ENCODE results near the gene PRIMPOL.
"Not testable (repeated sequence)": the region's sequence is repeated elsewhere in the genome, so short reads cannot be mapped to it uniquely, and the experiment has no call there.

The PRIMPOL gene

DNA sequence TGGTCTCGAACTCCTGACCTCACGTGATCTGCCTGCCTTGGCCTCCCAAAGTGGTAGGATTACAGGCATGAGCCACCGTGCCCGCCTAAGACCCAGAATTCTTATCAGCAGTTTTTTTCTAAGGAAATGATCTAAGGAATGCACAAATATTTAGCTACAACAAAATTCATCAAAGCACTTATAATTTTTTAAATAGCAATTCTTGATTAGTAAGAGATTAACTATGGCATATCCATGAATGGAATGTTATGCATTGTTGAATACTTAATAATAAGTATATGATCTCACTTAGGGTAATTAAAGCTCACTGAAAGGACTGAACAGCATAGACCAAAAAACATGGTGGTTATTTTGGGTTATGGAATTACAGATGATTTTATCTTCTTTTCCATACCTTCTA, 66.0 kb downstream of the PRIMPOL start:
- DNase-seq: no peak

GRCh38 chr4:184719407-184719806, 69.9 kb downstream of the PRIMPOL start:
- DNase-seq: no peak

DNA sequence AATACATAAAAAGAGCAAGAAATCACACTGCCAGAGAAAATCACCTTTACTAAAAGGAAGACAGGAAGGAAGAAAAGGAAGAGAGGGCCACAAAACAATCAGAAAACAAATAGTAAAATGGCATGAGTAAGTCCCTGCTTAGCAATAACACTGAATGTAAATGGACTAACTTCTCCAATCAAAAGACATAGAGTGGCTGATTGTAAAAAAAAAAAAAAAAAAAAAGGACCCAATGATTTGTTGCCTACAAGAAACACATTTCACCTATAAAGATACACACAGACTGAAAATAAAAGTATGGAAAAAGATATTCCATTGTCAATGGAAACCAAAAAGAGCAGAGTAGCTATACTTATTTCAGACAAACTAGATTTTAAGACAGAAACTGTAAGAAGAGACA, 71.7 kb downstream of the PRIMPOL start:
- no peak for DNase-seq

- DNase-seq: no peak
Measured at GRCh38 chr4:184722798-184723197, 73.3 kb downstream of the PRIMPOL start.

GRCh38 chr4:184727430-184727829, 77.9 kb downstream of the PRIMPOL start:
- no peak for DNase-seq

GRCh38 chr4:184728858-184729257, 79.3 kb downstream of the PRIMPOL start:
- no peak for DNase-seq

DNA sequence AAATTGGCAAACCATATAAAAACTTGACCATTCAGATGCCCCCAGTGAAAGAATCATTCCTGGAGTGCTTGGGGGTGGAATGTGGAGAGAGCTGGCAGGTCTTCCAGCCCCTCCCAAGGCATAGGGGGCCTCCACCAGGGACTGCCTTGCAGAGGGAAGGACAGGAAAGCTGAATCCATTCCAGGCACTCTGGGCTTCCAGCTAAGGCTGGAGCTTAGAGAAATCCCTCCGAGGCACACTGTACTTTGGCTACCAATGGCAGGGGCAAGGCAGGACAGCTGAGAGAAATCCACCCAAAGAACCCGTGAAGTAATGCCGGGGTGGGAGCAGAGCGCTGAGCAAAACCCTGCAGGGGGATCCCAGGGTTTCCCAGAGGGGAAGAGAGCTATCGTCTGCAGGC, 80.4 kb downstream of the PRIMPOL start:
- no peak for DNase-seq

GRCh38 chr4:184731056-184731455, 81.5 kb downstream of the PRIMPOL start:
- DNase-seq: no peak

GRCh38 chr4:184732126-184732525, 82.6 kb downstream of the PRIMPOL start:
- no peak for DNase-seq

DNA sequence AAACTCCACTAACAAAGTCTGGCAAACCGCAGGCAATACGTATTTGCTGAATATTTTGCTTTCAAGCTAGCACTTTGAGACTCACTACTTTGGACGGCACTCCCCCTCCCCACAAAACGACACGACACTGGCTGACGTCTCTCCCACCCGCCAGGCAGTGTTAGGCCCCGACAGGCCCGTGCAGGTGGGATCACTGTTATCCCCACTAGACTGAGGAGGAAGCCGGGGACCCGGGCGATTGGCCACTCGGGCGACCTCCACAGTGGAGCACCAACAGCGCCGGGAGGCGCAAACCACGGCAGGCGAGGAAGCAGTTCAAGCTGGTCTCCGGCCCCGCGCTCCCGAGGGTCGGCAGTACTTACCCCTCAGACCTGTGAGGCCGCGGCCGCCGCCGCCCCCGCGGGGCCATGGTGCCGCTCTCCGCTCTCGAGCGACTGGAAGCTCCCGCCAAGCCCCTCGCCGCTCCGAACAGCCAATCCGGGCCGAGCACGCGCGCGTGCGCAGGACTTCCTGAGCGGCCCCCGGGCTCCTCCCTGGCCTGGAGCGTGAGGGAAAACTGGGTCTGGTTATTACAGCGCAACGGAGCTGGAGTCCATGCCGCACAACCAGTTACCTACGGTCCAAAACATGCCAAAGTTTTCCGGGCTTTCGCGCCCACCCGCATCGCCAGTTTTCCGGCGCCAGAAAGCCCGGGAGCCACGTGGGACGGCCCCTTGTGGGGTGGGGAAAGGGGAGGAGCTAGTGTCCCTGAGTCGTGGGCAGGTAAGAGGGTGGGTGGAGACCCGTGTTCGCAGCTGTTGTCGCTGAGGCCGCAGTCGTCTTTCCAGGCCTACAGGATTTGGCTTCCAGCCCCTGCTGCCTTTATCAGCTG, 84.4 kb downstream of the PRIMPOL start, which contains the start of gene CENPU:
Gene CENPU, minus strand, starts transcription at position 443 of the 871 bp plus-strand sequence. Its CDS starts 34 bp downstream, at position 409.
- DNase-seq: peak; percentile 99

DNA sequence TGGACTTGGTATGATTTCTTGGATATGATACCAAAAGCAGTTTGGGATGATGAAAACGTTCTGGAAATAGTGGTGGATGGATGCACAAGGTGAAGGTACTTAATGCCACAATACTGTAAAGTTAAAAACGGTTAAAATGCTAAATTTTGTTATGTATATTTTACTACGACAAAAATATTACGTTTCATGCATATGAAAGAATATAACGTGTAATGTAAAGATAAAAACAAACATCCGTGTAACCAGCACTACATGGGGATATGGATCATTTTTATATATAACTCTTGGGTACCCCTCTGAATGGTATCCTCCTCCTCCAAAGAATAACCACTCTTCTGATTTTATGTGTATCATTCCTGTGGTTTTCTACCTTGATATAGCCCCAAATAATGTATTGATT, 85.2 kb downstream of the PRIMPOL start:
- no peak for DNase-seq

DNA sequence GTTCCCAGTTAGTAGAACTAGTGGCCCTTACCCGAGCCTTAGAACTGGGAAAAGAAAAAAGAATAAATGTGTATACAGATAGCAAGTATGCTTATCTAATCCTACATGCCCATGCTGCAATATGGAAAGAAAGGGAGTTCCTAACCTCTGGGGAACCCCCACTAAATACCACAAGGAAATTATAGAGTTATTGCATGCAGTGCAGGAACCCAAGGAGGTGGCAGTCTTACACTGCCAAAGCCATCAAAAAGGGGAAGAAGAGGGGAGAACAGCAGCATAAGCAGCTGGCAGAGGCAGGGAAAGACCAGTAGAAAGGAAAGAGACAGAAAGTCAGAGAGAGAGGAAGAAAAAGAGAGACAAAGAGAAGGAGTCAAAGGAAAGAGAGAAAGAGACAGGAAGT, 90.0 kb downstream of the PRIMPOL start:
- not testable (repeated sequence) for DNase-seq

DNA sequence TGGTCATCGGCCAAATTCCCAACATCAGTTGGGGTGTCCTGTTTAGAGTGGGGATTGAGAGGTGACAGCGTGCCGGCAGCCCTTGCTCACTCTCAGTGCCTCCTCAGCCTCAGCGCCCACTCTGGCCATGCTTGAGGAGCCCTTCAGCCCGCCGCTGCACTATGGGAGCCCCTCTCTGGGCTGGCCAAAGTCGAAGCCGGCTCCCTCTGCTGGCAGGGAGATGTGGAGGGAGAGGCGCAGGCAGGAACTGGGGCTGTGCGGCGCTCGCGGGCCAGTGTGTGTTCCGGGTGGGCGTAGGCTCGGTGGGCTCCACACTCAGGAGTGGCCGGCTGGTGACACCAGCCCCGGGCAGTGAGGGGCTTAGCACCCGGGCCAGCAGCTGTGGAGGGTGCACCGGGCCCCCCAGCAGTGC, 91.4 kb downstream of the PRIMPOL start:
- DNase-seq: no peak

DNA sequence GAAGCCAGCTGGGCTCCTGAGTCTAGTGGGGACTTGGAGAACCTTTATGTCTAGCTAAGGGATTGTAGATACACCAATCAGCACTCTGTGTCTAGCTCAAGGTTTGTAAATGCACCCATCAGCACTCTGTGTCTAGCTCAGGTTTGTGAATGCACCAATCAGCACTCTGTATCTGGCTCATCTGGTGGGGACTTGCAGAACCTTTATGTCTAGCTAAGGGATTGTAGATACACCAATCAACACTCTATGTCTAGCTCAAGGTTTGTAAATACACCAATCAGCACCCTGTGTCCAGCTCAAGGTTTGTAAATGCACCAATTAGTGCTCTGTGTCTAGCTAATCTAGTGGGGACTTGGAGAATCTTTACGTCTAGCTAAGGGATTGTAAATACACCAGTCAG, 92.1 kb downstream of the PRIMPOL start:
- not testable (repeated sequence) for DNase-seq

DNA sequence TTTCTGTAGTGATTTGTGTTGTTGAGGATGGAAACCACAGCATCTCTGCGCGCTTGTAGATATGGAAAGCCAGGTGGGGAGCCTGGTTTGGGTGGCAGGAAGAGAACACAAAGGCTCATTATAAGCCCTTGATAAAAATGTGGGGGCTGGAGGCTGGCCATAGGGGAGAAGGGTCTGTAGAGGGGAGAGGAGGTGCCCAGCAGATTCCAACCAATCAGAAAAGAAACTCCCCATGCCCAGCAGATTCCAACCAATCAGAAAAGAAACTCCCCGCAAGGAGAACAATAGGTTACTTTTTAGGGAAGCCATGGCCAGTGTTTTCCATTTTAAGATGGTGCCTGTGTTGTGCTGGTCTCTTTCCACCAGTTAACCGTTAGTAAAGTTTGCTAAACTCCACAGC, 94.1 kb downstream of the PRIMPOL start:
- DNase-seq: no peak

DNA sequence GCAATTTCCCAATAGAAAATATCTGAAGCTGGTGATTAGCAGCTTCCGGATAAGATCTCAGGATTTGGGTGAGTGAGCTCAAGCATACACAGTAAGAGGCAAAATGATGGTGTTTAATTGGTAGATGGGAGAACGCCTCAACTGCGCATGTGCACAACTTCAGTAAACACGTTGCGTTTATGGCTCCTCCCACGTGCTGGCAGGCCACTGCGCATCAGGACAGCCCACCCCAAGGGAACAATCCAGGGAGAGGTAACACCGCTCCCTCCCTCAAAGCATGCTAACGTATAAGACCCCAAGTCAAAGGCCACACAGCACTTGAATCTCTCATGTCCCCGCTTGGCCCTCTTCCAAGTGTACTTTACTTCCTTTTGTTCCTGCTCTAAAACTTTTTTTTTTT, 94.7 kb downstream of the PRIMPOL start:
- DNase-seq: no peak
